ENCODE results near the gene RDH13. TPM values are rescaled to one million over a fixed set of nuclear protein-coding genes. Genes with fewer than 3 reads are reported as not detected.

Gene RDH13
- total RNA-seq, 1 donor, result 9.1 TPM

- DNase-seq (ENCODE audit: low read depth), result no peak
Observed at GRCh38 chr19:55096061-55096701, 33.2 kb upstream of the RDH13 start.

GRCh38 chr19:55095260-55096060 lies 32.5 kb upstream of the RDH13 start:
- DNase-seq (ENCODE audit: low read depth), result no peak
- TF ChIP-seq, protein P1, sequence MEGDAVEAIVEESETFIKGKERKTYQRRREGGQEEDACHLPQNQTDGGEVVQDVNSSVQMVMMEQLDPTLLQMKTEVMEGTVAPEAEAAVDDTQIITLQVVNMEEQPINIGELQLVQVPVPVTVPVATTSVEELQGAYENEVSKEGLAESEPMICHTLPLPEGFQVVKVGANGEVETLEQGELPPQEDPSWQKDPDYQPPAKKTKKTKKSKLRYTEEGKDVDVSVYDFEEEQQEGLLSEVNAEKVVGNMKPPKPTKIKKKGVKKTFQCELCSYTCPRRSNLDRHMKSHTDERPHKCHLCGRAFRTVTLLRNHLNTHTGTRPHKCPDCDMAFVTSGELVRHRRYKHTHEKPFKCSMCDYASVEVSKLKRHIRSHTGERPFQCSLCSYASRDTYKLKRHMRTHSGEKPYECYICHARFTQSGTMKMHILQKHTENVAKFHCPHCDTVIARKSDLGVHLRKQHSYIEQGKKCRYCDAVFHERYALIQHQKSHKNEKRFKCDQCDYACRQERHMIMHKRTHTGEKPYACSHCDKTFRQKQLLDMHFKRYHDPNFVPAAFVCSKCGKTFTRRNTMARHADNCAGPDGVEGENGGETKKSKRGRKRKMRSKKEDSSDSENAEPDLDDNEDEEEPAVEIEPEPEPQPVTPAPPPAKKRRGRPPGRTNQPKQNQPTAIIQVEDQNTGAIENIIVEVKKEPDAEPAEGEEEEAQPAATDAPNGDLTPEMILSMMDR (IDR thresholded peaks at IDR 0.05; ENCODE audit: insufficient read depth, low read depth, low read length), result no peak
- H3K4me3 ChIP-seq (ENCODE audit: low read depth, low read length), result no peak overlapping the region

More at GRCh38 chr19:55096061-55096701, 33.2 kb upstream of the RDH13 start:
- TF ChIP-seq, protein P1 (IDR thresholded peaks at IDR 0.05; ENCODE audit: insufficient read depth, low read depth, low read length), result no peak
- H3K4me3 ChIP-seq (ENCODE audit: low read depth, low read length), result no peak overlapping the region

DNA sequence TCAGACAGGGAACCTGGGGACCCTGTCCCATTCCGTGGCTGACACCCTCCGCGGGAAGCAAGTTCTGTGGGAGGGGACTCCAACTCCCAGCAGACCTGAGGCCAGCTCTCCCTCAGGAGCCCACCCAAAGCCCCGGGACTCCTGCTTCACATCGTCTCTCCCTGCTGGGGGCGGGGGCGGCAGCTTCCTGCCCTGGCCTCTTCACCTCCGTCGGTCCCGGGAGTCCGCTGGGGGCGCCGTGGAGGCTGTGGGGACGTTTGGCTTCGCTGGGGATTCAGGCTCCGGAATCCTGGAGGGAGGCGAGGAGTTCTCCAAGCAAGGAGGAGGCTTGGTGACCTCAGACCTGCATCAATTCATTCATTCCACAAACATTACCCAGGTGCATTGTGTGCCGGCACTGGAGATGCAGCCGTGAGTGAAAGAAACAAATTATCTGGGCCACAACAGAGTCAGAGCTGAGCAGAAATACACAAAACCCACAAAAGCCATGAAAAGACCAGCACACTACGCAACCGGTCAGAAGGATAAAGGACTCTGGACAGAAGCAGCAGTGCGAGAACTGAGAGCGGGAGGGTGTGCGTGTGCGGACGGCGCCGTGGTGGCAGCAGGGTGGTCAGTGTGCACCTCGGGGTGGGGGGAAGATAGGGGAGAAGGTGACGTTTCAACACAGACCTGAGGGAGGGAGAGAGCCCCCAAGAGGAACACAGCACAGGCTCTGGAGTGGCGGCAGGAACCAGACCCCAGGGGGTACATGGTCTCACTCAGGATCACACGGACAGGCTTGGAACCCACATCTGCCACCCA lies 31.7 kb upstream of the RDH13 start:
- H3K4me3 ChIP-seq (ENCODE audit: low read depth, low read length), result no peak overlapping the region
- TF ChIP-seq, protein P1 (IDR thresholded peaks at IDR 0.05; ENCODE audit: insufficient read depth, low read depth, low read length), result no peak
- DNase-seq (ENCODE audit: low read depth), result no peak

- no peak for DNase-seq (ENCODE audit: low read depth)
- H3K4me3 ChIP-seq (ENCODE audit: low read depth, low read length), result no peak overlapping the region
- TF ChIP-seq, protein P1 (IDR thresholded peaks at IDR 0.05; ENCODE audit: insufficient read depth, low read depth, low read length), result no peak
Observed at GRCh38 chr19:55092423-55093318, 29.7 kb upstream of the RDH13 start.

GRCh38 chr19:55091955-55092354 lies 29.0 kb upstream of the RDH13 start:
- DNase-seq (ENCODE audit: low read depth), result no peak
- no peak overlapping the region for H3K4me3 ChIP-seq (ENCODE audit: low read depth, low read length)
- TF ChIP-seq, protein P1 (IDR thresholded peaks at IDR 0.05; ENCODE audit: insufficient read depth, low read depth, low read length), result no peak
